HepG2 (cell line): ENCODE data around the gene LTB4R2. TPM values are rescaled to one million over a fixed set of nuclear protein-coding genes. Genes with fewer than 3 reads are reported as not detected.

Experiments used
- AGO2 ChIP-seq: fragments of 200-400 bp; formaldehyde crosslinking; optimal IDR thresholded peaks from 2 replicates; pipeline ENCODE3; 2017; ENCODE audit warnings: mild to moderate bottlenecking, low read depth, low read length, moderate library complexity
- ELF3 ChIP-seq: IDR thresholded peaks from 2 replicates; pipeline ENCODE4 v1.6.1; 2016; ENCODE audit warnings: missing genetic modification reagents, missing compliant biosample characterization
- HIVEP1 ChIP-seq: sonication (generic); formaldehyde crosslinking; IDR thresholded peaks from 2 replicates; pipeline ENCODE4 v1.4.0; 2020; ENCODE audit warnings: mild to moderate bottlenecking, missing genetic modification reagents
- HOXA9 ChIP-seq: sonication (generic); formaldehyde crosslinking; IDR thresholded peaks from 2 replicates; pipeline ENCODE4 v1.8.1; 2022; ENCODE audit warnings: missing genetic modification reagents, mild to moderate bottlenecking, moderate library complexity, borderline replicate concordance
- IKZF1 ChIP-seq: fragments of 450-650 bp; IDR thresholded peaks from 2 replicates; pipeline ENCODE4 v1.7.1; 2016
- MAFK ChIP-seq, 2 experiments: IDR thresholded peaks in 1 of 2; conservative IDR thresholded peaks in 1 of 2; 2 replicates each; pipeline ENCODE4 v1.6.1; 2011; ENCODE audit warnings: improper control_type of control experiment in 2 of 2, low read length in 2 of 2
- MIXL1 ChIP-seq: IDR thresholded peaks from 2 replicates; pipeline ENCODE4 v1.6.1; 2016
- MXD4 ChIP-seq: IDR thresholded peaks from 2 replicates; pipeline ENCODE4 v1.6.1; 2016; ENCODE audit warnings: mild to moderate bottlenecking, missing biosample characterization, missing genetic modification reagents
- NFIB ChIP-seq: sonication (generic); formaldehyde crosslinking; IDR thresholded peaks from 2 replicates; pipeline ENCODE4 v1.9.0; 2021; ENCODE audit warnings: missing genetic modification reagents, mild to moderate bottlenecking, borderline replicate concordance
- SALL2 ChIP-seq: sonication (generic); formaldehyde crosslinking; IDR thresholded peaks from 2 replicates; pipeline ENCODE4 v1.8.1; 2023; ENCODE audit warnings: mild to moderate bottlenecking, missing genetic modification reagents, inconsistent platforms
- STAG1 ChIP-seq: sonication (generic); formaldehyde crosslinking; IDR thresholded peaks from 2 replicates; pipeline ENCODE4 v1.4.0; 2020; ENCODE audit warnings: missing genetic modification reagents
- ZNF143 ChIP-seq: sonication (generic); formaldehyde crosslinking; IDR thresholded peaks from 2 replicates; pipeline ENCODE4 v1.4.0; 2020; ENCODE audit warnings: missing genetic modification reagents
- ZNF333 ChIP-seq: sonication (generic); formaldehyde crosslinking; IDR thresholded peaks from 2 replicates; pipeline ENCODE4 v1.4.0; 2020; ENCODE audit warnings: mild to moderate bottlenecking, missing genetic modification reagents, borderline replicate concordance
- ZNF44 ChIP-seq: sonication (generic); formaldehyde crosslinking; IDR thresholded peaks from 2 replicates; pipeline ENCODE4 v1.5.1; 2020; ENCODE audit warnings: mild to moderate bottlenecking, missing genetic modification reagents
- ZNF484 ChIP-seq: sonication (generic); formaldehyde crosslinking; IDR thresholded peaks from 2 replicates; pipeline ENCODE4 v1.5.1; 2020; ENCODE audit warnings: mild to moderate bottlenecking, low read depth, missing genetic modification reagents, borderline replicate concordance
- ZNF768 ChIP-seq: sonication (generic); formaldehyde crosslinking; IDR thresholded peaks from 2 replicates; pipeline ENCODE4 v1.4.0; 2020; ENCODE audit warnings: missing genetic modification reagents
- ZNF784 ChIP-seq: sonication (generic); formaldehyde crosslinking; IDR thresholded peaks from 2 replicates; pipeline ENCODE4 v1.5.1; 2020; ENCODE audit warnings: missing genetic modification reagents, mild to moderate bottlenecking, borderline replicate concordance
- polyA plus RNA-seq, 8 experiments: library from polyadenylated mRNA; depleted of rRNA in 3 of 8; stranded (reverse) in 7 of 8; unstranded in 1 of 8; fragments of >200 nt; fragmentation: Illumina TruSeq in 4 of 8; extraction: Trizol in 4 of 8; gene quantifications; 2 replicates each; pipeline versions ENCODE4 v1.2.1 to v1.2.3, GENCODE V29; 2011 to 2016; ENCODE audit warnings: low read depth in 4 of 8, missing spikeins in 1 of 8, mixed read lengths in 1 of 8; ENCODE audit not compliant: insufficient read depth in 1 of 8
- total RNA-seq, 5 experiments: library from RNA; depleted of rRNA; stranded (reverse); fragments of >200 nt; fragmentation: Illumina TruSeq; extraction: Trizol; gene quantifications; 2 replicates each; pipeline ENCODE4 v1.2.3, GENCODE V29; 2016; ENCODE audit warnings: low read depth in 1 of 5
- TF ChIP-seq, protein P1 (sequence below): sonication (generic); formaldehyde crosslinking; IDR thresholded peaks from 2 replicates; pipeline ENCODE4 v1.4.0; 2020; ENCODE audit warnings: missing genetic modification reagents
- TF ChIP-seq, protein P2 (sequence below): sonication (generic); formaldehyde crosslinking; conservative IDR thresholded peaks from 2 replicates; pipeline ENCODE4 v1.4.0; 2020; ENCODE audit warnings: mild to moderate bottlenecking, missing genetic modification reagents, moderate library complexity
- TF ChIP-seq, protein P3 (sequence below): sonication (generic); formaldehyde crosslinking; IDR thresholded peaks from 2 replicates; pipeline ENCODE4 v1.5.1; 2020; ENCODE audit warnings: missing genetic modification reagents, mild to moderate bottlenecking, borderline replicate concordance

LTB4R2 gene
- total and polyA plus RNA-seq, 2 of the 13 experiments (the other 11 are each of a cell fraction or from before 2014, with no cell fraction given), result 3.9 to 6.9 TPM

GRCh38 chr14:24296341-24297157, 13.4 kb upstream of the LTB4R2 start (continued):
- TF ChIP-seq HOXA9 (peak; percentile 33; the same call in 1 of the 2 replicates), ZNF44 (peak; percentile 77; the same call in 1 of the 2 replicates), STAG1 (CRISPR knock-in tag) (peak; percentile 98), MAFK (conservative IDR thresholded peaks at IDR 0.05 in 1 of 2, IDR thresholded peaks at IDR 0.05 in 1 of 2; ENCODE audit: low read length in 2 of 2) (no peak), ELF3 (CRISPR knock-in tag) (peak; percentile 66; the same call in 1 of the 2 replicates), MXD4 (peak; percentile 65; the same call in 1 of the 2 replicates), ZNF333 (CRISPR knock-in tag) (no peak), AGO2 (peak; percentile 31), ZNF143 (CRISPR knock-in tag) (no peak), MIXL1 (0 out of 2 replicates have a peak, but pooled peaks have one; percentile 54), IKZF1 (no peak), ZNF784 (CRISPR knock-in tag) (0 out of 2 replicates have a peak, but pooled peaks have one; percentile 19), NFIB (CRISPR knock-in tag) (no peak), ZNF768 (CRISPR knock-in tag) (peak; percentile 80; the same call in 1 of the 2 replicates), ZNF484 (CRISPR knock-in tag) (no peak), SALL2 (no peak), HIVEP1 (0 out of 2 replicates have a peak, but pooled peaks have one; percentile 37)
- TF ChIP-seq, protein P1, sequence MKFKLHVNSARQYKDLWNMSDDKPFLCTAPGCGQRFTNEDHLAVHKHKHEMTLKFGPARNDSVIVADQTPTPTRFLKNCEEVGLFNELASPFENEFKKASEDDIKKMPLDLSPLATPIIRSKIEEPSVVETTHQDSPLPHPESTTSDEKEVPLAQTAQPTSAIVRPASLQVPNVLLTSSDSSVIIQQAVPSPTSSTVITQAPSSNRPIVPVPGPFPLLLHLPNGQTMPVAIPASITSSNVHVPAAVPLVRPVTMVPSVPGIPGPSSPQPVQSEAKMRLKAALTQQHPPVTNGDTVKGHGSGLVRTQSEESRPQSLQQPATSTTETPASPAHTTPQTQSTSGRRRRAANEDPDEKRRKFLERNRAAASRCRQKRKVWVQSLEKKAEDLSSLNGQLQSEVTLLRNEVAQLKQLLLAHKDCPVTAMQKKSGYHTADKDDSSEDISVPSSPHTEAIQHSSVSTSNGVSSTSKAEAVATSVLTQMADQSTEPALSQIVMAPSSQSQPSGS (CRISPR knock-in tag), result peak; percentile 68
- TF ChIP-seq, protein P2, sequence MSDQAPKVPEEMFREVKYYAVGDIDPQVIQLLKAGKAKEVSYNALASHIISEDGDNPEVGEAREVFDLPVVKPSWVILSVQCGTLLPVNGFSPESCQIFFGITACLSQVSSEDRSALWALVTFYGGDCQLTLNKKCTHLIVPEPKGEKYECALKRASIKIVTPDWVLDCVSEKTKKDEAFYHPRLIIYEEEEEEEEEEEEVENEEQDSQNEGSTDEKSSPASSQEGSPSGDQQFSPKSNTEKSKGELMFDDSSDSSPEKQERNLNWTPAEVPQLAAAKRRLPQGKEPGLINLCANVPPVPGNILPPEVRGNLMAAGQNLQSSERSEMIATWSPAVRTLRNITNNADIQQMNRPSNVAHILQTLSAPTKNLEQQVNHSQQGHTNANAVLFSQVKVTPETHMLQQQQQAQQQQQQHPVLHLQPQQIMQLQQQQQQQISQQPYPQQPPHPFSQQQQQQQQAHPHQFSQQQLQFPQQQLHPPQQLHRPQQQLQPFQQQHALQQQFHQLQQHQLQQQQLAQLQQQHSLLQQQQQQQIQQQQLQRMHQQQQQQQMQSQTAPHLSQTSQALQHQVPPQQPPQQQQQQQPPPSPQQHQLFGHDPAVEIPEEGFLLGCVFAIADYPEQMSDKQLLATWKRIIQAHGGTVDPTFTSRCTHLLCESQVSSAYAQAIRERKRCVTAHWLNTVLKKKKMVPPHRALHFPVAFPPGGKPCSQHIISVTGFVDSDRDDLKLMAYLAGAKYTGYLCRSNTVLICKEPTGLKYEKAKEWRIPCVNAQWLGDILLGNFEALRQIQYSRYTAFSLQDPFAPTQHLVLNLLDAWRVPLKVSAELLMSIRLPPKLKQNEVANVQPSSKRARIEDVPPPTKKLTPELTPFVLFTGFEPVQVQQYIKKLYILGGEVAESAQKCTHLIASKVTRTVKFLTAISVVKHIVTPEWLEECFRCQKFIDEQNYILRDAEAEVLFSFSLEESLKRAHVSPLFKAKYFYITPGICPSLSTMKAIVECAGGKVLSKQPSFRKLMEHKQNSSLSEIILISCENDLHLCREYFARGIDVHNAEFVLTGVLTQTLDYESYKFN (CRISPR knock-in tag), result peak; percentile 21; the same call in 1 of the 2 replicates
- TF ChIP-seq, protein P3, sequence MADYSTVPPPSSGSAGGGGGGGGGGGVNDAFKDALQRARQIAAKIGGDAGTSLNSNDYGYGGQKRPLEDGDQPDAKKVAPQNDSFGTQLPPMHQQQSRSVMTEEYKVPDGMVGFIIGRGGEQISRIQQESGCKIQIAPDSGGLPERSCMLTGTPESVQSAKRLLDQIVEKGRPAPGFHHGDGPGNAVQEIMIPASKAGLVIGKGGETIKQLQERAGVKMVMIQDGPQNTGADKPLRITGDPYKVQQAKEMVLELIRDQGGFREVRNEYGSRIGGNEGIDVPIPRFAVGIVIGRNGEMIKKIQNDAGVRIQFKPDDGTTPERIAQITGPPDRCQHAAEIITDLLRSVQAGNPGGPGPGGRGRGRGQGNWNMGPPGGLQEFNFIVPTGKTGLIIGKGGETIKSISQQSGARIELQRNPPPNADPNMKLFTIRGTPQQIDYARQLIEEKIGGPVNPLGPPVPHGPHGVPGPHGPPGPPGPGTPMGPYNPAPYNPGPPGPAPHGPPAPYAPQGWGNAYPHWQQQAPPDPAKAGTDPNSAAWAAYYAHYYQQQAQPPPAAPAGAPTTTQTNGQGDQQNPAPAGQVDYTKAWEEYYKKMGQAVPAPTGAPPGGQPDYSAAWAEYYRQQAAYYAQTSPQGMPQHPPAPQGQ (CRISPR knock-in tag), result 0 out of 2 replicates have a peak, but pooled peaks have one; percentile 84
